Upper lobe of left lung (tissue), 6 donors: Measurements from ENCODE around the gene ZC3H12C. TPM values are rescaled to one million over a fixed set of nuclear protein-coding genes. Genes with fewer than 3 reads are reported as not detected.

Experiments used
- ATAC-seq, 2 donors: fragments of 200-7000 bp; cut with Tn5 transposase; one replicate each; pipeline ENCODE4 v1.9.1; 2022; ENCODE audit warnings: mild to moderate bottlenecking in 2 of 2, moderate library complexity in 2 of 2; ENCODE audit not compliant: low FRiP score in 2 of 2
- DNase-seq, 2 donors: peaks; one replicate each; pipeline ENCODE4 v3.0.0-alpha.2; 2019 to 2020
- H3K27ac ChIP-seq, 4 donors: fragments of 200-600 bp; sonication (generic); one replicate each; pipeline ENCODE4 v1.5.1; 2016 to 2019
- H3K27me3 ChIP-seq, 4 donors: fragments of 200-600 bp; sonication (generic); one replicate each; pipeline ENCODE4 v1.5.1; 2017 to 2019
- H3K36me3 ChIP-seq, 4 donors: fragments of 200-600 bp; sonication (generic); one replicate each; pipeline ENCODE4 v1.5.1; 2016 to 2019
- H3K4me1 ChIP-seq, 4 donors: fragments of 200-600 bp; sonication (generic); one replicate each; pipeline ENCODE4 v1.5.1; 2018 to 2019
- H3K4me3 ChIP-seq, 4 donors: fragments of 200-600 bp; sonication (generic); one replicate each; pipeline ENCODE4 v1.5.1; 2017 to 2019; ENCODE audit warnings: mild to moderate bottlenecking in 2 of 4, moderate library complexity in 1 of 4
- H3K9me3 ChIP-seq, 4 donors: fragments of 200-600 bp; sonication (generic); one replicate each; pipeline ENCODE4 v1.5.1; 2018 to 2019
- EP300 ChIP-seq, 4 donors: sonication (generic); formaldehyde crosslinking; IDR thresholded peaks; one replicate each; pipeline ENCODE4 v1.5.1; 2017; ENCODE audit warnings: antibody characterized with exemption in 4 of 4, control low read depth in 2 of 4
- POLR2A ChIP-seq, 4 donors: fragments of 450-650 bp; IDR thresholded peaks; one replicate each; pipeline ENCODE4 v1.5.1; 2016 to 2017; ENCODE audit warnings: antibody characterized with exemption in 4 of 4, mild to moderate bottlenecking in 2 of 4
- POLR2AphosphoS5 ChIP-seq, 2 donors: sonication (generic); formaldehyde crosslinking; IDR thresholded peaks; one replicate each; pipeline ENCODE4 v1.5.1; 2017; ENCODE audit warnings: antibody characterized with exemption in 2 of 2
- WGBS, 2 donors: methylation state at CpG; one replicate each; pipeline ENCODE4 v1.1.5; 2017 to 2018; 5-methylcytosine and 5-hydroxymethylcytosine counted together
- total RNA-seq, 6 donors: library from RNA; depleted of rRNA in 4 of 6; stranded (reverse); fragments of >200 nt in 4 of 6; gene quantifications; one replicate each; pipeline versions ENCODE4 v1.1.0 to v1.2.1, GENCODE V29; 2016 to 2021
- TF ChIP-seq, protein P1 (sequence below), 6 experiments: fragments of 450-650 bp in 4 of 6; fragments of 200-600 bp in 2 of 6; sonication (generic) in 2 of 6; IDR thresholded peaks; one replicate each; pipeline ENCODE4 v1.5.1; 2016 to 2019; ENCODE audit warnings: antibody characterized with exemption in 6 of 6
- donor health status: DM: no; HTN: no; CAD: no; lungs with moderate emphysema.
- donor health status: DM: no; HTN: yes; CAD: no; lungs with severe emphysema.

The ZC3H12C gene
- total RNA-seq, 6 donors from 2014 or later = 5.5 to 24.5 (median 14.6) TPM

- Histone ChIP-seq H3K4me3 (no peak overlapping the region), H3K27ac (no peak overlapping the region), H3K9me3 (peaks cover 0 to 4% (median 0%) of the 10 kb centered on the region in 4 donors), H3K36me3 (no peaks in the 10 kb centered on the region), H3K4me1 (peaks cover 0 to 3% (median 0%) of the 10 kb centered on the region in 4 donors), H3K27me3 (no peaks in the 10 kb centered on the region)
- TF ChIP-seq EP300 (IDR thresholded peaks at IDR 0.05) (no peak), POLR2A (IDR thresholded peaks at IDR 0.05) (no peak), POLR2AphosphoS5 (IDR thresholded peaks at IDR 0.05) (no peak)
- TF ChIP-seq, protein P1, sequence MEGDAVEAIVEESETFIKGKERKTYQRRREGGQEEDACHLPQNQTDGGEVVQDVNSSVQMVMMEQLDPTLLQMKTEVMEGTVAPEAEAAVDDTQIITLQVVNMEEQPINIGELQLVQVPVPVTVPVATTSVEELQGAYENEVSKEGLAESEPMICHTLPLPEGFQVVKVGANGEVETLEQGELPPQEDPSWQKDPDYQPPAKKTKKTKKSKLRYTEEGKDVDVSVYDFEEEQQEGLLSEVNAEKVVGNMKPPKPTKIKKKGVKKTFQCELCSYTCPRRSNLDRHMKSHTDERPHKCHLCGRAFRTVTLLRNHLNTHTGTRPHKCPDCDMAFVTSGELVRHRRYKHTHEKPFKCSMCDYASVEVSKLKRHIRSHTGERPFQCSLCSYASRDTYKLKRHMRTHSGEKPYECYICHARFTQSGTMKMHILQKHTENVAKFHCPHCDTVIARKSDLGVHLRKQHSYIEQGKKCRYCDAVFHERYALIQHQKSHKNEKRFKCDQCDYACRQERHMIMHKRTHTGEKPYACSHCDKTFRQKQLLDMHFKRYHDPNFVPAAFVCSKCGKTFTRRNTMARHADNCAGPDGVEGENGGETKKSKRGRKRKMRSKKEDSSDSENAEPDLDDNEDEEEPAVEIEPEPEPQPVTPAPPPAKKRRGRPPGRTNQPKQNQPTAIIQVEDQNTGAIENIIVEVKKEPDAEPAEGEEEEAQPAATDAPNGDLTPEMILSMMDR (IDR thresholded peaks at IDR 0.05) = no peak
- DNase-seq (no peak), ATAC-seq (no peak)
- 89 to 90% methylated on average over 3 to 4 of the region's 4 CpGs for WGBS, 2 donors
Observed at GRCh38 chr11:110079726-110080125, 13.5 kb upstream of the ZC3H12C start.

- Histone ChIP-seq H3K9me3 (peaks cover 0 to 4% (median 0%) of the 10 kb centered on the region in 4 donors), H3K27ac (no peak overlapping the region), H3K36me3 (no peaks in the 10 kb centered on the region), H3K27me3 (no peaks in the 10 kb centered on the region), H3K4me1 (peaks cover 0 to 9% (median 3%) of the 10 kb centered on the region in 4 donors), H3K4me3 (no peak overlapping the region)
- DNase-seq (no peak), ATAC-seq (no peak)
- TF ChIP-seq EP300 (IDR thresholded peaks at IDR 0.05) (no peak), POLR2AphosphoS5 (IDR thresholded peaks at IDR 0.05) (no peak), POLR2A (IDR thresholded peaks at IDR 0.05) (no peak)
- TF ChIP-seq, protein P1 (IDR thresholded peaks at IDR 0.05) = no peak
- 84 to 89% methylated on average over 6 to 7 of the region's 7 CpGs for WGBS, 2 donors
Observed at GRCh38 chr11:110081462-110082376, 11.5 kb upstream of the ZC3H12C start.

- ATAC-seq (no peak), DNase-seq (no peak)
- Histone ChIP-seq H3K36me3 (no peaks in the 10 kb centered on the region), H3K4me1 (peaks cover 0 to 12% (median 6%) of the 10 kb centered on the region in 4 donors), H3K27me3 (no peaks in the 10 kb centered on the region), H3K9me3 (peaks cover 0 to 4% (median 0%) of the 10 kb centered on the region in 4 donors), H3K27ac (no peak overlapping the region), H3K4me3 (no peak overlapping the region)
- TF ChIP-seq POLR2AphosphoS5 (IDR thresholded peaks at IDR 0.05) (no peak), EP300 (IDR thresholded peaks at IDR 0.05) (no peak), POLR2A (IDR thresholded peaks at IDR 0.05) (no peak)
- TF ChIP-seq, protein P1 (IDR thresholded peaks at IDR 0.05) = no peak
- WGBS, 2 donors = 60 to 68% methylated on average over 1 of the region's 1 CpG
Observed at GRCh38 chr11:110082899-110083298, 10.3 kb upstream of the ZC3H12C start.

DNA sequence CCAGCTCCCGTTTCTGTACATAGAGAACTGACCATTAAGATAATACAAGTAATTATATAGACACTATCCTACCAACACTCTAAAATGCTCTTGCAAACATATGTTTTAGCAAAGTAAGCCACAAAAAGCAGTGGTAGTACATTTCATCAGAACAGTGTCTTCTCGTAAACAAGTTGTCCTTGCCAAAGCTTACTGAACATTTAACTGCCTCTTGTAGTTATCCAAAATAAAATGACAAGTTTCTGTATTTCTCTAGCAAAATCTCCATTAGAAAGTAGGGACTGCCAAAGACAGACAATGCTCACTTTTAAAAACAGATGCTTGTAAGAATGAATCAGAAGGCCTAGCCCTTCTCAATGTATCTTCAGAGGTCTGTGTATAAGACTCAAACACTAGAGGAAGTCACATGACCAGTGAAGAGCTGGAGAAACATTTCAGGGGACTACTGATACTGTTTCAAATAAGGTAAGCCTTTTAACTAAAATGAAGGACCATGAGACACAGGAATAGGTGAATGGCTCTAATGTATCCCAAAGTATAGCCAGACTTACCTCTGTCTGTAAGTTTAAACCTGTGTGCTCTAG, 7.8 kb upstream of the ZC3H12C start:
- WGBS, 2 donors = 76 to 89% methylated on average over 2 of the region's 2 CpGs
- TF ChIP-seq EP300 (IDR thresholded peaks at IDR 0.05) = no peak
- TF ChIP-seq, protein P1 (IDR thresholded peaks at IDR 0.05) = no peak
- no peak for TF ChIP-seq POLR2A (IDR thresholded peaks at IDR 0.05)
- TF ChIP-seq POLR2AphosphoS5 (IDR thresholded peaks at IDR 0.05) = no peak
- no peak overlapping the region for H3K27ac ChIP-seq
- DNase-seq = no peak
- peaks cover 0 to 15% (median 6%) of the 10 kb centered on the region in 4 donors for H3K4me1 ChIP-seq
- H3K9me3 ChIP-seq = no peaks in the 10 kb centered on the region
- H3K4me3 ChIP-seq = no peak overlapping the region
- no peaks in the 10 kb centered on the region for H3K27me3 ChIP-seq
- ATAC-seq = no peak
- no peaks in the 10 kb centered on the region for H3K36me3 ChIP-seq
